HEK293T (cell line): Measurements from ENCODE around the gene KANSL1.

Experiments
- BHLHE40 ChIP-seq: fragments of 450-650 bp; IDR thresholded peaks from 2 replicates; pipeline ENCODE4 v1.6.1; 2016; ENCODE audit warnings: mild to moderate bottlenecking, moderate library complexity, borderline replicate concordance
- CTBP1 ChIP-seq: fragments of 450-650 bp; IDR thresholded peaks from 2 replicates; pipeline ENCODE4 v1.6.1; 2016; ENCODE audit warnings: borderline replicate concordance
- ELF4 ChIP-seq: fragments of 450-650 bp; IDR thresholded peaks from 2 replicates; pipeline ENCODE4 v1.6.1; 2017; ENCODE audit warnings: antibody characterized with exemption
- FOXM1 ChIP-seq: fragments of 450-650 bp; IDR thresholded peaks from 2 replicates; pipeline ENCODE4 v1.6.1; 2017; ENCODE audit warnings: mild to moderate bottlenecking, borderline replicate concordance
- HDGF ChIP-seq: fragments of 450-650 bp; IDR thresholded peaks from 2 replicates; pipeline ENCODE4 v1.6.1; 2017; ENCODE audit warnings: antibody characterized with exemption, borderline replicate concordance
- LEF1 ChIP-seq: fragments of 450-650 bp; IDR thresholded peaks from 2 replicates; pipeline ENCODE4 v1.6.1; 2017; ENCODE audit warnings: mild to moderate bottlenecking, borderline replicate concordance
- NFRKB ChIP-seq: fragments of 450-650 bp; IDR thresholded peaks from 2 replicates; pipeline ENCODE4 v1.6.1; 2016; ENCODE audit warnings: mild to moderate bottlenecking, moderate library complexity
- SP1 ChIP-seq: fragments of 450-650 bp; IDR thresholded peaks from 2 replicates; pipeline ENCODE4 v1.6.1; 2017
- SUZ12 ChIP-seq: fragments of 450-650 bp; IDR thresholded peaks from 2 replicates; pipeline ENCODE4 v1.6.1; 2016; ENCODE audit warnings: mild to moderate bottlenecking
- ZNF384 ChIP-seq: fragments of 450-650 bp; IDR thresholded peaks from 2 replicates; pipeline ENCODE4 v1.6.1; 2016

DNA sequence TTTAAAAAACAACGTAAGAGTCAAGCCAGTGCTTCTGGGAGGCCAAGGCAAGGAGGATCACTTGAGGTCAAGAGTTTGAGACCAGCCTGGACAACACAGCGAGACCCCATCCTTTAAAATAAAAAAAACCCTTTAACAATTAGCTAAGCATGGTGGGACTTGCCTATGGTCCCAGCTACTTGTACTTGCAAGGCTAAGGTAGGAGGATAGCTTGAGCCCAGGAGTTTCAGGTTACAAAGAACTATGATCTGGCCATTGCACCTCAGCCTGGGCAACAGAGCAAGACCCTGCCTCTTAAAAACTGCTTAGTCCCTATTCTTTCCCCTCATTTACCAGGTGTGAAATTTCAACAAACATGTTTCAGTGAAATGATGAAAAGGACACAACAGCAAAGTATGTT is 104.6 kb downstream of the KANSL1 start:
- TF ChIP-seq ZNF384 (no peak), NFRKB (no peak), FOXM1 (no peak), BHLHE40 (no peak), ELF4 (no peak), SP1 (no peak), CTBP1 (no peak), LEF1 (no peak), SUZ12 (no peak), HDGF (no peak)
